Lower lobe of right lung (tissue), 2 donors: ENCODE data around the gene PEX5L. TPM values are rescaled to one million over a fixed set of nuclear protein-coding genes. Genes with fewer than 3 reads are reported as not detected.

Source experiments
- ATAC-seq, 2 donors: fragments of 200-7000 bp; cut with Tn5 transposase; one replicate each; pipeline ENCODE4 v1.9.1; 2020 to 2022; ENCODE audit warnings: mild to moderate bottlenecking in 2 of 2, moderate library complexity in 2 of 2
- DNase-seq: peaks from one replicate; pipeline ENCODE4 v3.0.0-alpha.2; 2020
- H3K27ac ChIP-seq: fragments of 200-600 bp; one replicate; pipeline ENCODE4 v1.8.0; 2022
- H3K27me3 ChIP-seq: fragments of 200-600 bp; one replicate; pipeline ENCODE4 v1.8.0; 2022; ENCODE audit warnings: low read depth
- H3K36me3 ChIP-seq: fragments of 200-600 bp; one replicate; pipeline ENCODE4 v1.8.0; 2022; ENCODE audit warnings: mild to moderate bottlenecking
- H3K4me1 ChIP-seq: fragments of 200-600 bp; one replicate; pipeline ENCODE4 v1.8.0; 2022
- H3K4me3 ChIP-seq: fragments of 200-600 bp; one replicate; pipeline ENCODE4 v1.8.0; 2022; ENCODE audit warnings: mild to moderate bottlenecking
- H3K9me3 ChIP-seq: fragments of 200-600 bp; one replicate; pipeline ENCODE4 v1.8.0; 2022
- CTCF ChIP-seq: fragments of 200-600 bp; IDR thresholded peaks from one replicate; pipeline ENCODE4 v1.8.0; 2022; ENCODE audit warnings: antibody characterized with exemption, mild to moderate bottlenecking
- intact Hi-C: fragments of 100-400 bp; cut with DNase I; formaldehyde crosslinking; loops from one replicate; pipeline ENCODE4 v1.11.0; 2022
- total RNA-seq: library from RNA; stranded (reverse); fragmentation: NEBNext Ultra II Directional; extraction: Animal tissue kit (Norgen Biotek cat#: 25700); gene quantifications from one replicate; pipeline ENCODE4 v1.2.1, GENCODE V29; 2021
- donor health status: DM: no; HTN: yes; CAD: no; lungs with severe emphysema.

The PEX5L gene
- total RNA-seq, 1 donor from 2014 or later: not detected

- H3K27me3 ChIP-seq: no peaks in the 10 kb centered on the region
- H3K27ac ChIP-seq: no peak overlapping the region
- TF ChIP-seq CTCF: no peak
- intact Hi-C loops: no loop called here
- DNase-seq (no peak), ATAC-seq (no peak)
- H3K9me3 ChIP-seq: no peaks in the 10 kb centered on the region
- no peak overlapping the region for H3K4me3 ChIP-seq
- no peaks in the 10 kb centered on the region for H3K36me3 ChIP-seq
- H3K4me1 ChIP-seq: no peaks in the 10 kb centered on the region
These were observed 36.0 kb upstream of the PEX5L start for GRCh38 chr3:180072786-180073185.

GRCh38 chr3:180070925-180071324 lies 34.2 kb upstream of the PEX5L start:
- ATAC-seq: no peak
- TF ChIP-seq CTCF: no peak
- no peak overlapping the region for H3K4me3 ChIP-seq
- no peaks in the 10 kb centered on the region for H3K36me3 ChIP-seq
- intact Hi-C loops: no loop called here
- no peak overlapping the region for H3K27ac ChIP-seq
- no peaks in the 10 kb centered on the region for H3K4me1 ChIP-seq
- H3K9me3 ChIP-seq: no peaks in the 10 kb centered on the region
- no peak for DNase-seq
- H3K27me3 ChIP-seq: no peaks in the 10 kb centered on the region

- no peak overlapping the region for H3K4me3 ChIP-seq
- no peaks in the 10 kb centered on the region for H3K27me3 ChIP-seq
- TF ChIP-seq CTCF: no peak
- no peak overlapping the region for H3K27ac ChIP-seq
- H3K9me3 ChIP-seq: no peaks in the 10 kb centered on the region
- intact Hi-C loops: no loop called here
- DNase-seq: no peak
- no peaks in the 10 kb centered on the region for H3K36me3 ChIP-seq
- no peaks in the 10 kb centered on the region for H3K4me1 ChIP-seq
- ATAC-seq: no peak
These were observed 31.3 kb upstream of the PEX5L start for GRCh38 chr3:180068023-180068422.

- intact Hi-C loops: no loop called here
- DNase-seq: no peak
- H3K4me3 ChIP-seq: no peak overlapping the region
- H3K9me3 ChIP-seq: no peaks in the 10 kb centered on the region
- ATAC-seq: no peak
- no peak for TF ChIP-seq CTCF
- no peaks in the 10 kb centered on the region for H3K27me3 ChIP-seq
- no peaks in the 10 kb centered on the region for H3K4me1 ChIP-seq
- no peak overlapping the region for H3K27ac ChIP-seq
- H3K36me3 ChIP-seq: no peaks in the 10 kb centered on the region
These were observed 29.9 kb upstream of the PEX5L start for GRCh38 chr3:180066598-180066997.

GRCh38 chr3:180063783-180064182 lies 27.0 kb upstream of the PEX5L start:
- Histone ChIP-seq H3K27ac (no peak overlapping the region), H3K27me3 (no peaks in the 10 kb centered on the region), H3K4me1 (no peaks in the 10 kb centered on the region), H3K4me3 (no peak overlapping the region), H3K9me3 (no peaks in the 10 kb centered on the region), H3K36me3 (no peaks in the 10 kb centered on the region)
- intact Hi-C loops: no loop called here
- no peak for TF ChIP-seq CTCF
- no peak for DNase-seq
- no peak for ATAC-seq

- intact Hi-C loops: no loop called here
These were observed 26.0 kb upstream of the PEX5L start for GRCh38 chr3:180062771-180063170.

More at GRCh38 chr3:180062771-180063170, 26.0 kb upstream of the PEX5L start:
- H3K27me3 ChIP-seq: no peaks in the 10 kb centered on the region
- DNase-seq: no peak
- no peak overlapping the region for H3K27ac ChIP-seq
- no peak overlapping the region for H3K4me3 ChIP-seq
- no peaks in the 10 kb centered on the region for H3K4me1 ChIP-seq
- no peak for TF ChIP-seq CTCF
- no peak for ATAC-seq
- H3K36me3 ChIP-seq: no peaks in the 10 kb centered on the region
- no peaks in the 10 kb centered on the region for H3K9me3 ChIP-seq
